SK-N-SH (cell line): ENCODE results near the gene POMGNT1. TPM values are rescaled to one million over a fixed set of nuclear protein-coding genes. Genes with fewer than 3 reads are reported as not detected.

ENCODE experiments used
- ELF1 ChIP-seq: IDR thresholded peaks from 2 replicates; pipeline ENCODE4 v1.4.0; 2012
- EP300 ChIP-seq, 2 experiments: IDR thresholded peaks; 2 replicates each; pipeline versions ENCODE4 v1.4.0 to v1.6.1; 2012; ENCODE audit warnings: borderline replicate concordance in 1 of 2, low read depth in 1 of 2, low read length in 1 of 2
- EZH2phosphoT487 ChIP-seq: fragments of 200-600 bp; sonication (generic); IDR thresholded peaks from 2 replicates; pipeline ENCODE4 v1.6.1; 2017; ENCODE audit warnings: low read depth, mixed run types, mild to moderate bottlenecking, antibody characterized with exemption, moderate library complexity, borderline replicate concordance
- FOSL2 ChIP-seq: IDR thresholded peaks from 2 replicates; pipeline ENCODE4 v1.4.0; 2012; ENCODE audit warnings: low read depth, mild to moderate bottlenecking, moderate library complexity, borderline replicate concordance
- GABPA ChIP-seq: IDR thresholded peaks from 2 replicates; pipeline ENCODE4 v1.4.0; 2012; ENCODE audit warnings: low read depth, mild to moderate bottlenecking
- GATA2 ChIP-seq: sonication (generic); formaldehyde crosslinking; IDR thresholded peaks from 2 replicates; pipeline ENCODE4 v1.5.0; 2020; ENCODE audit warnings: mild to moderate bottlenecking, missing genetic modification reagents
- MEF2A ChIP-seq: IDR thresholded peaks from 2 replicates; pipeline ENCODE4 v1.4.0; 2012; ENCODE audit warnings: low read depth, borderline replicate concordance
- NFIC ChIP-seq: IDR thresholded peaks from 2 replicates; pipeline ENCODE4 v1.4.0; 2012; ENCODE audit warnings: borderline replicate concordance
- NRF1 ChIP-seq: IDR thresholded peaks from 2 replicates; pipeline ENCODE4 v1.6.1; 2012; ENCODE audit warnings: low read depth, mild to moderate bottlenecking, low read length
- POLR2AphosphoS5 ChIP-seq: IDR thresholded peaks from 2 replicates; pipeline ENCODE4 v1.6.1; 2012; ENCODE audit warnings: low read depth, low read length
- RCOR1 ChIP-seq: fragments of 150-350 bp; IDR thresholded peaks from 2 replicates; pipeline ENCODE4 v1.6.1; 2017; ENCODE audit warnings: antibody characterized with exemption, low read length
- SIN3A ChIP-seq: IDR thresholded peaks from 2 replicates; pipeline ENCODE4 v1.6.1; 2012; ENCODE audit warnings: low read depth, mild to moderate bottlenecking, low read length, moderate library complexity, borderline replicate concordance
- SMC3 ChIP-seq: IDR thresholded peaks from 2 replicates; pipeline ENCODE4 v1.6.1; 2012; ENCODE audit warnings: low read depth, low read length, improper control_type of control experiment
- TCF12 ChIP-seq: IDR thresholded peaks from 2 replicates; pipeline ENCODE4 v1.4.0; 2012
- TEAD4 ChIP-seq: IDR thresholded peaks from 2 replicates; pipeline ENCODE4 v1.4.0; 2012; ENCODE audit warnings: mild to moderate bottlenecking, borderline replicate concordance; ENCODE audit not compliant: insufficient read depth
- USF1 ChIP-seq: IDR thresholded peaks from 2 replicates; pipeline ENCODE4 v1.4.0; 2012; ENCODE audit warnings: low read depth, borderline replicate concordance
- YY1 ChIP-seq: IDR thresholded peaks from 2 replicates; pipeline ENCODE4 v1.4.0; 2012; ENCODE audit warnings: low read depth, mild to moderate bottlenecking
- ZBTB33 ChIP-seq: IDR thresholded peaks from 2 replicates; pipeline ENCODE4 v1.4.0; 2012; ENCODE audit warnings: low read depth, borderline replicate concordance
- polyA plus RNA-seq, 3 experiments: library from polyadenylated mRNA; depleted of rRNA; stranded (reverse); fragments of >200 nt; gene quantifications; 2 replicates each; pipeline ENCODE4 v1.2.3, GENCODE V29; 2012
- TF ChIP-seq, protein P1 (sequence below): IDR thresholded peaks from 2 replicates; pipeline ENCODE4 v1.4.0; 2012; ENCODE audit warnings: low read depth
- TF ChIP-seq, protein P2 (sequence below): IDR thresholded peaks from 2 replicates; pipeline ENCODE4 v1.6.1; 2012; ENCODE audit warnings: mild to moderate bottlenecking, low read depth, low read length, moderate library complexity
- TF ChIP-seq, protein P3 (sequence below): fragments of 150-350 bp; IDR thresholded peaks from 2 replicates; pipeline ENCODE4 v1.6.1; 2017; ENCODE audit warnings: antibody characterized with exemption, low read length, low read depth, borderline replicate concordance

The POMGNT1 gene
- polyA plus RNA-seq, 1 of the 3 experiments (the other 2 are of a cell fraction) = 165 TPM

DNA sequence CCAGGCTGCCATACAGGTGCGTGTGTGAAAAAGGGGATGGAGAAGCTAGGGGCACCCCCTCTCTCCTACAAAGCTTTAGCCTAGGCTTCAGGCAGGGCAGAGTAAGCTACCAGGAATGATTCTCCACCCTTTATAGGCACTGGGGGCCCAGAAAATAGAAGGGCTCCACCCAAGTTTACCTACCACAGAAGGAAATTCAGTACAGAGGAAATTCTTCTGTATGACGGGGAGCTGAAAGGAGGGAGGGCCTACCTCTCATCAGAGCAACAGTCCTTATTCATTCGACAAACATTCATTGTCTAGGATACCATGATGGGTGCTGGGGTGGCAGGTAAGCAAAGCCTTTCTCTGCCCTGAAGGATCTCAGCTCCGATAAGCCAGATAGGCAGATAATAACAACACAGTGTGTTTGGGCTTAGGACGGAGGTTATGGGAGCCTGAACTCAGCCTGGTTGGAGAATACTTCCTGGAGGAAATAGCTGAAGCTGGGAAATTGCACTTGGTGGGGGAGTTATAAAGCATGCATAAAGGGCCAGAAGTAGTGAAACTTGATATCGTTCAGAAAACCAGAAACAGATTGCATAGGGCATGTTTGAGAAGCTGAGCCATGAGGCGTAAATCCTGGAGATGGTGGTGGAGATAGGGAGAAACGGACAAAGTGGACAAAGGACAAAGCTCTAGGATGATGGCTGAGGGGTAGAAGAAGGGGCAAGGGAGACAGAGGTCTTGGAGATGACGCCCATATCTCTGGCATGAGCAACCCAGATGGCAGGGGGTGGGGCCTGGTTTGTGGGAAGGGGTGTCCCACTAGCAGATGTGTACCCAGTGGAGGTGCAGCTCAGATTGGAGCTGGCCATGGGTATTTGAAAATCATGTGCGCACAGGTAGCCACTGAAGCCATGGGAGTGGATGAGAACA lies 16.6 kb downstream of the POMGNT1 start (continued):
- TF ChIP-seq EP300 (IDR thresholded peaks at IDR 0.05; ENCODE audit: borderline replicate concordance in 1 of 2, low read depth in 1 of 2, low read length in 1 of 2) (0 out of 4 replicates have a peak, but pooled peaks of 1 of the 2 experiments have one; percentile 25), GABPA (no peak), MEF2A (no peak), SIN3A (no peak), EZH2phosphoT487 (no peak), NFIC (no peak), ELF1 (no peak), ZBTB33 (no peak), SMC3 (no peak), GATA2 (CRISPR knock-in tag) (no peak; the same call in 1 of the 2 replicates), FOSL2 (no peak), TCF12 (peak; percentile 86), USF1 (no peak), POLR2AphosphoS5 (peak; percentile 66), NRF1 (no peak), TEAD4 (no peak), YY1 (no peak), RCOR1 (no peak)
- TF ChIP-seq, protein P1, sequence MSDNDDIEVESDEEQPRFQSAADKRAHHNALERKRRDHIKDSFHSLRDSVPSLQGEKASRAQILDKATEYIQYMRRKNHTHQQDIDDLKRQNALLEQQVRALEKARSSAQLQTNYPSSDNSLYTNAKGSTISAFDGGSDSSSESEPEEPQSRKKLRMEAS = peak; percentile 74
- TF ChIP-seq, protein P2, sequence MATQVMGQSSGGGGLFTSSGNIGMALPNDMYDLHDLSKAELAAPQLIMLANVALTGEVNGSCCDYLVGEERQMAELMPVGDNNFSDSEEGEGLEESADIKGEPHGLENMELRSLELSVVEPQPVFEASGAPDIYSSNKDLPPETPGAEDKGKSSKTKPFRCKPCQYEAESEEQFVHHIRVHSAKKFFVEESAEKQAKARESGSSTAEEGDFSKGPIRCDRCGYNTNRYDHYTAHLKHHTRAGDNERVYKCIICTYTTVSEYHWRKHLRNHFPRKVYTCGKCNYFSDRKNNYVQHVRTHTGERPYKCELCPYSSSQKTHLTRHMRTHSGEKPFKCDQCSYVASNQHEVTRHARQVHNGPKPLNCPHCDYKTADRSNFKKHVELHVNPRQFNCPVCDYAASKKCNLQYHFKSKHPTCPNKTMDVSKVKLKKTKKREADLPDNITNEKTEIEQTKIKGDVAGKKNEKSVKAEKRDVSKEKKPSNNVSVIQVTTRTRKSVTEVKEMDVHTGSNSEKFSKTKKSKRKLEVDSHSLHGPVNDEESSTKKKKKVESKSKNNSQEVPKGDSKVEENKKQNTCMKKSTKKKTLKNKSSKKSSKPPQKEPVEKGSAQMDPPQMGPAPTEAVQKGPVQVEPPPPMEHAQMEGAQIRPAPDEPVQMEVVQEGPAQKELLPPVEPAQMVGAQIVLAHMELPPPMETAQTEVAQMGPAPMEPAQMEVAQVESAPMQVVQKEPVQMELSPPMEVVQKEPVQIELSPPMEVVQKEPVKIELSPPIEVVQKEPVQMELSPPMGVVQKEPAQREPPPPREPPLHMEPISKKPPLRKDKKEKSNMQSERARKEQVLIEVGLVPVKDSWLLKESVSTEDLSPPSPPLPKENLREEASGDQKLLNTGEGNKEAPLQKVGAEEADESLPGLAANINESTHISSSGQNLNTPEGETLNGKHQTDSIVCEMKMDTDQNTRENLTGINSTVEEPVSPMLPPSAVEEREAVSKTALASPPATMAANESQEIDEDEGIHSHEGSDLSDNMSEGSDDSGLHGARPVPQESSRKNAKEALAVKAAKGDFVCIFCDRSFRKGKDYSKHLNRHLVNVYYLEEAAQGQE = no peak
- TF ChIP-seq, protein P3, sequence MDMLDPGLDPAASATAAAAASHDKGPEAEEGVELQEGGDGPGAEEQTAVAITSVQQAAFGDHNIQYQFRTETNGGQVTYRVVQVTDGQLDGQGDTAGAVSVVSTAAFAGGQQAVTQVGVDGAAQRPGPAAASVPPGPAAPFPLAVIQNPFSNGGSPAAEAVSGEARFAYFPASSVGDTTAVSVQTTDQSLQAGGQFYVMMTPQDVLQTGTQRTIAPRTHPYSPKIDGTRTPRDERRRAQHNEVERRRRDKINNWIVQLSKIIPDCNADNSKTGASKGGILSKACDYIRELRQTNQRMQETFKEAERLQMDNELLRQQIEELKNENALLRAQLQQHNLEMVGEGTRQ = no peak
